HepG2 (cell line): ENCODE measurements around the gene ABCA3. TPM values are rescaled to one million over a fixed set of nuclear protein-coding genes. Genes with fewer than 3 reads are reported as not detected.

Experiments
- ATAC-seq: fragments of 200-7000 bp; cut with Tn5 transposase; 3 replicates; pipeline ENCODE4 v1.9.1; 2020; ENCODE audit warnings: mild to moderate bottlenecking, moderate library complexity
- BruUV-seq: library from RNA; stranded (reverse); fragments of 400-500 nt; replicated peaks from 2 replicates; lab custom pipeline; 2021; lab: Mats Ljungman, UMichigan
- CTCF ChIA-PET: fragments of 300-600 bp; formaldehyde crosslinking; extraction: SDS; loops from one replicate; lab custom pipeline; 2021; ENCODE audit warnings: low total read pairs, inconsistent platforms, low intra/inter-chr PET ratio; lab: Yijun Ruan, JAX
- POLR2A ChIA-PET: fragments of 350-600 bp; sonication (Branson Sonifier 250); formaldehyde crosslinking; loops from one replicate; lab custom pipeline; 2020; ENCODE audit warnings: antibody characterized with exemption, inconsistent platforms; lab: Yijun Ruan, JAX
- DNase-seq: peaks from one replicate; pipeline ENCODE4 v3.0.0-alpha.2; 2015; ENCODE audit warnings: low spot score
- FAIRE-seq: peaks from 3 replicates; lab custom pipeline; 2011; peaks lifted over from hg19 to GRCh38; lab: Jason Lieb, UNC
- H2AFZ ChIP-seq: one replicate; pipeline ENCODE4 v1.6.1; 2011; ENCODE audit warnings: low read length, inconsistent platforms
- H3K27ac ChIP-seq: fragments of 300-600 bp; 3 replicates; pipeline ENCODE4 v1.8.0; 2011; ENCODE audit warnings: mixed run types, mild to moderate bottlenecking, mixed read lengths, low read length, inconsistent platforms; ENCODE audit not compliant: insufficient read depth; ENCODE audit errors: extremely low read length
- H3K27me3 ChIP-seq, 2 experiments: fragments of 200-600 bp in 1 of 2; 2 replicates in 1 of 2; 3 replicates in 1 of 2; pipeline versions ENCODE4 v1.6.0 to v1.8.0; 2011; ENCODE audit warnings: low read length in 2 of 2, mild to moderate bottlenecking in 2 of 2, moderate library complexity in 2 of 2, inconsistent platforms in 1 of 2; ENCODE audit not compliant: insufficient read depth in 2 of 2, control insufficient read depth in 1 of 2
- H3K36me3 ChIP-seq, 2 experiments: fragments of 200-600 bp in 1 of 2; replicated peaks in 1 of 2; 2 replicates in 1 of 2; 3 replicates in 1 of 2; pipeline versions ENCODE4 v1.5.1 to v1.8.0; 2011; ENCODE audit warnings: low read length in 2 of 2, inconsistent platforms in 1 of 2; ENCODE audit not compliant: insufficient read depth in 2 of 2, control insufficient read depth in 1 of 2
- H3K4me1 ChIP-seq: 2 replicates; pipeline ENCODE4 v1.5.1; 2012; ENCODE audit warnings: low read length, inconsistent platforms; ENCODE audit not compliant: insufficient read depth
- H3K4me2 ChIP-seq: 2 replicates; pipeline ENCODE4 v1.6.0; 2011; ENCODE audit warnings: low read depth, low read length, inconsistent platforms
- H3K4me3 ChIP-seq, 3 experiments: fragments of 200-600 bp in 1 of 3; sonication (generic), shearing (Covaris generic) in 1 of 3; replicated peaks in 1 of 3; 2 replicates each; pipeline ENCODE4 v1.5.1; 2011 to 2016; ENCODE audit warnings: low read length in 3 of 3, inconsistent platforms in 2 of 3, low read depth in 2 of 3, mild to moderate bottlenecking in 2 of 3, control low read depth in 1 of 3, mixed read lengths in 1 of 3; ENCODE audit not compliant: insufficient read depth in 1 of 3
- H3K79me2 ChIP-seq: one replicate; pipeline ENCODE4 v1.6.1; 2011; ENCODE audit warnings: low read length, inconsistent platforms; ENCODE audit not compliant: insufficient read depth
- H3K9ac ChIP-seq: 2 replicates; pipeline ENCODE4 v1.6.0; 2011; ENCODE audit warnings: mild to moderate bottlenecking, low read depth, low read length, inconsistent platforms; ENCODE audit not compliant: insufficient read depth
- H3K9me3 ChIP-seq: 2 replicates; pipeline ENCODE4 v1.5.1; 2012; ENCODE audit warnings: mild to moderate bottlenecking, low read length
- H4K20me1 ChIP-seq: 2 replicates; pipeline ENCODE4 v1.6.0; 2011; ENCODE audit warnings: inconsistent platforms, mild to moderate bottlenecking, low read length, moderate library complexity; ENCODE audit not compliant: insufficient read depth
- HNF1A ChIP-seq, 2 experiments: sonication (generic) in 1 of 2; formaldehyde crosslinking in 1 of 2; IDR thresholded peaks; 2 replicates each; pipeline versions ENCODE4 v1.4.0 to v1.6.1; 2016 to 2020; ENCODE audit warnings: borderline replicate concordance in 1 of 2, low read depth in 1 of 2, mild to moderate bottlenecking in 1 of 2, missing genetic modification reagents in 1 of 2
- ZFP82 ChIP-seq: sonication (generic); formaldehyde crosslinking; IDR thresholded peaks from 2 replicates; pipeline ENCODE4 v1.5.1; 2020; ENCODE audit warnings: mild to moderate bottlenecking, missing genetic modification reagents, borderline replicate concordance
- WGBS: methylation state at CpG from one replicate; pipeline ENCODE4 v1.1.6; 2017; ENCODE audit warnings: low lambda C conversion rate; 5-methylcytosine and 5-hydroxymethylcytosine counted together
- in situ Hi-C: cut with HindIII; loops from 2 replicates; pipeline ENCODE4 v1.10.0; 2017; ENCODE audit warnings: low pct_unique_long_range_greater_than_20kb; ENCODE audit not compliant: extremely low pct_ligation_motif_present
- intact Hi-C: fragments of 100-400 bp; cut with micrococcal nuclease; formaldehyde crosslinking; loops from one replicate; pipeline ENCODE4 v1.10.0; 2022; ENCODE audit not compliant: unreplicated experiment
- polyA plus RNA-seq, 8 experiments: library from polyadenylated mRNA; depleted of rRNA in 3 of 8; stranded (reverse) in 7 of 8; unstranded in 1 of 8; fragments of >200 nt; fragmentation: Illumina TruSeq in 4 of 8; extraction: Trizol in 4 of 8; gene quantifications; 2 replicates each; pipeline versions ENCODE4 v1.2.1 to v1.2.3, GENCODE V29; 2011 to 2016; ENCODE audit warnings: low read depth in 4 of 8, missing spikeins in 1 of 8, mixed read lengths in 1 of 8; ENCODE audit not compliant: insufficient read depth in 1 of 8
- total RNA-seq, 5 experiments: library from RNA; depleted of rRNA; stranded (reverse); fragments of >200 nt; fragmentation: Illumina TruSeq; extraction: Trizol; gene quantifications; 2 replicates each; pipeline ENCODE4 v1.2.3, GENCODE V29; 2016; ENCODE audit warnings: low read depth in 1 of 5

Gene ABCA3
- total and polyA plus RNA-seq, 2 of the 13 experiments (the other 11 are each of a cell fraction or from before 2014, with no cell fraction given): 0.60 to 1.5 TPM

GRCh38 chr16:2284797-2285576 lies 55.5 kb downstream of the ABCA3 start (continued):
- TF ChIP-seq HNF1A (IDR thresholded peaks at IDR 0.05; ENCODE audit: low read depth): no peak
- TF ChIP-seq HNF1A (CRISPR knock-in tag; IDR thresholded peaks at IDR 0.05; ENCODE audit: borderline replicate concordance): no peak

GRCh38 chr16:2284001-2284770 lies 56.3 kb downstream of the ABCA3 start:
- Histone ChIP-seq H3K9me3 (no peaks in the 10 kb centered on the region), H3K27ac (no peak overlapping the region), H3K4me2 (no peak overlapping the region), H3K79me2 (no peaks in the 10 kb centered on the region), H3K36me3 (no peaks in the 10 kb centered on the region), H3K4me3 (no peak overlapping the region), H3K9ac (no peak overlapping the region), H3K4me1 (no peaks in the 10 kb centered on the region), H4K20me1 (no peaks in the 10 kb centered on the region), H2AFZ (no peak overlapping the region), H3K27me3 (peaks cover 32 to 81% of the 10 kb centered on the region in 2 experiments; a peak in 4 of 5 replicates)
- no TSS peak for BruUV-seq
- in situ Hi-C loops (no loop called here), intact Hi-C loops (no loop called here)
- ChIA-PET CTCF (no interaction called here), POLR2A (no interaction called here)
- FAIRE-seq (no peak), ATAC-seq (no peak), DNase-seq (no peak)
- no peak for TF ChIP-seq ZFP82 (CRISPR knock-in tag)
- 38% methylated on average over 9 of the region's 37 CpGs for WGBS
